ENCODE results near the gene ADAMTS9.

ADAMTS9 gene

GRCh38 chr3:64651741-64652241, 36.0 kb downstream of the ADAMTS9 start:
- no peak for DNase-seq

- DNase-seq, result no peak
Observed at GRCh38 chr3:64651303-64651702, 36.5 kb downstream of the ADAMTS9 start.

GRCh38 chr3:64650715-64651114, 37.1 kb downstream of the ADAMTS9 start:
- DNase-seq, result no peak

GRCh38 chr3:64650096-64650622, 37.6 kb downstream of the ADAMTS9 start:
- no peak for DNase-seq

GRCh38 chr3:64648927-64649906, 38.6 kb downstream of the ADAMTS9 start:
- DNase-seq, result no peak

- no peak for DNase-seq
Observed at GRCh38 chr3:64647825-64648224, 40.0 kb downstream of the ADAMTS9 start.

GRCh38 chr3:64645243-64645642, 42.6 kb downstream of the ADAMTS9 start:
- no peak for DNase-seq

- no peak for DNase-seq
Observed at GRCh38 chr3:64644483-64644882, 43.3 kb downstream of the ADAMTS9 start.

- DNase-seq, result no peak
Observed at GRCh38 chr3:64642327-64643151, 45.3 kb downstream of the ADAMTS9 start.

- DNase-seq, result no peak
Observed at GRCh38 chr3:64638981-64639481, 48.8 kb downstream of the ADAMTS9 start.

- no peak for DNase-seq
Observed at GRCh38 chr3:64638511-64638910, 49.3 kb downstream of the ADAMTS9 start.

- no peak for DNase-seq
Observed at GRCh38 chr3:64634417-64634816, 53.4 kb downstream of the ADAMTS9 start.

- no peak for DNase-seq
Observed at GRCh38 chr3:64631951-64632350, 55.8 kb downstream of the ADAMTS9 start.

GRCh38 chr3:64627471-64628321, 60.1 kb downstream of the ADAMTS9 start:
- DNase-seq, result no peak

GRCh38 chr3:64627042-64627441, 60.8 kb downstream of the ADAMTS9 start:
- no peak for DNase-seq

- DNase-seq, result no peak
Observed at GRCh38 chr3:64625381-64625780, 62.4 kb downstream of the ADAMTS9 start.

- DNase-seq, result no peak
Observed at GRCh38 chr3:64623125-64623524, 64.7 kb downstream of the ADAMTS9 start.

GRCh38 chr3:64621726-64622395, 65.9 kb downstream of the ADAMTS9 start:
- no peak for DNase-seq

GRCh38 chr3:64621275-64621674, 66.5 kb downstream of the ADAMTS9 start:
- DNase-seq, result no peak

GRCh38 chr3:64620020-64620419, 67.8 kb downstream of the ADAMTS9 start:
- DNase-seq, result no peak

GRCh38 chr3:64619216-64619615, 68.6 kb downstream of the ADAMTS9 start:
- DNase-seq, result no peak
